Measurements from ENCODE around the gene TEX14.

- TF ChIP-seq CTCF (IDR thresholded peaks at IDR 0.05) (no peak), JUND (IDR thresholded peaks at IDR 0.05) (no peak), REST (IDR thresholded peaks at IDR 0.05; ENCODE audit: low read depth, low read length) (0 out of 2 replicates have a peak, but pooled peaks have one; percentile 1), NFIC (IDR thresholded peaks at IDR 0.05; ENCODE audit: borderline replicate concordance) (no peak), POLR2AphosphoS5 (IDR thresholded peaks at IDR 0.05; ENCODE audit: low read depth, low read length) (peak; percentile 98), MXI1 (IDR thresholded peaks at IDR 0.05; ENCODE audit: low read depth, low read length) (no peak)
- TF ChIP-seq, protein P1, sequence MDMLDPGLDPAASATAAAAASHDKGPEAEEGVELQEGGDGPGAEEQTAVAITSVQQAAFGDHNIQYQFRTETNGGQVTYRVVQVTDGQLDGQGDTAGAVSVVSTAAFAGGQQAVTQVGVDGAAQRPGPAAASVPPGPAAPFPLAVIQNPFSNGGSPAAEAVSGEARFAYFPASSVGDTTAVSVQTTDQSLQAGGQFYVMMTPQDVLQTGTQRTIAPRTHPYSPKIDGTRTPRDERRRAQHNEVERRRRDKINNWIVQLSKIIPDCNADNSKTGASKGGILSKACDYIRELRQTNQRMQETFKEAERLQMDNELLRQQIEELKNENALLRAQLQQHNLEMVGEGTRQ (IDR thresholded peaks at IDR 0.05; ENCODE audit: borderline replicate concordance, low read depth, low read length), result no peak
Measured at GRCh38 chr17:58679263-58680037, 12.4 kb downstream of the TEX14 start.

Measured in SK-N-SH (cell line).